Ovary (tissue), 3 donors: Measurements from ENCODE around the gene HNRNPAB.

ENCODE experiments used
- CTCF ChIP-seq, 3 donors: fragments of 450-650 bp in 2 of 3; fragments of 200-600 bp in 1 of 3; IDR thresholded peaks; one replicate each; pipeline versions ENCODE4 v1.5.1 to v1.8.0; 2016 to 2022; ENCODE audit warnings: antibody characterized with exemption in 3 of 3, mild to moderate bottlenecking in 1 of 3
- POLR2A ChIP-seq: fragments of 450-650 bp; IDR thresholded peaks from one replicate; pipeline ENCODE4 v1.6.1; 2017; ENCODE audit warnings: antibody characterized with exemption, mild to moderate bottlenecking, moderate library complexity
- donor health status: DM: no; HTN: no; CAD: no.

- TF ChIP-seq POLR2A (no peak), CTCF (IDR thresholded peaks at IDR 0.05) (no peak)
Measured at GRCh38 chr5:178191661-178192060, 12.7 kb upstream of the HNRNPAB start.
